HG02973 (cell line): Measurements from ENCODE around the gene RPL6.
"Not testable (repeated sequence)": the region's sequence is repeated elsewhere in the genome, so short reads cannot be mapped to it uniquely, and the experiment has no call there.

Experiments used
- ATAC-seq: cut with Tn5 transposase; IDR thresholded peaks from one replicate; pipeline ENCODE4 v1.9.1; 2021; ENCODE audit warnings: moderate library complexity; ENCODE audit not compliant: unreplicated experiment

Gene RPL6

GRCh38 chr12:112420740-112421139 is 11.3 kb upstream of the RPL6 start:
- no peak for ATAC-seq

DNA sequence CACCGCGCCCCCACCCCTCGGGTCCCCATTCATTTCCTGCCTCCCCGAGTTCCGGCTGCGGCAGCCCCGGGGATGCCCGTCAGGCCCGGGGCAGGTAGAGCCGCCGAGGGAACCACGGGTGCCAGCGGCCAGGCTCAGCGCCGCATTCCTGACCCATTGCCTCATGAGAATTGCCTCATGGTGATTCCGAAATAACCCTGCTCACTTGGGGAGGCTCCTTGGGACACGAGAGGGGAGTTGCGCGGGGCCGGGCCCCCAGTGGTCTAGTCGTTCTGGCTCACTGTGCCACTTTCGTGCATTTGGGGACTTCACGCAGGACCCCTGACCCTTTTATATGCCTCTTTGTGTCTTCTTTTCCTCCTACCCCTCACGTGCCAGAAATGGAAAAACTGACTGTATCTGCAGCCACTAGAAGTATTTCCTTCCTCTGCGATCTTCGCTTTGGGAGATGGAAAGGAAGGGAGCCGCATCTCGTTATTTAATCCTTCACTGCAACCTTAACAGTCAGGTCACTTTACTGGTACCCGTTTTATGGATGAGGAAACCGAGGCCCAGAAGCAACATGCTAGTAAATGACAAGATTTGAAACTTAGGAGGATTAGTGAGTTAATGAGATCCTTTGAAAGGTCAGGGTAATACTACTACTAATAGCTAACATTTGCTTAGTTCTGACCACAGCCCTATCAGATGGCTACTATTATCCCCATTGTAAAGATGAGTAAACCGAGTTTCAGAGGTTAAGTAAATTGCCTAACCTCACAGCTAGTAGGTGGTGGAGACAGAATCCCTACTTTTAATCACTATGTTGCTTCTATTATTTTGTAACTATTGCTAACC is 10.1 kb upstream of the RPL6 start:
- ATAC-seq = no peak

DNA sequence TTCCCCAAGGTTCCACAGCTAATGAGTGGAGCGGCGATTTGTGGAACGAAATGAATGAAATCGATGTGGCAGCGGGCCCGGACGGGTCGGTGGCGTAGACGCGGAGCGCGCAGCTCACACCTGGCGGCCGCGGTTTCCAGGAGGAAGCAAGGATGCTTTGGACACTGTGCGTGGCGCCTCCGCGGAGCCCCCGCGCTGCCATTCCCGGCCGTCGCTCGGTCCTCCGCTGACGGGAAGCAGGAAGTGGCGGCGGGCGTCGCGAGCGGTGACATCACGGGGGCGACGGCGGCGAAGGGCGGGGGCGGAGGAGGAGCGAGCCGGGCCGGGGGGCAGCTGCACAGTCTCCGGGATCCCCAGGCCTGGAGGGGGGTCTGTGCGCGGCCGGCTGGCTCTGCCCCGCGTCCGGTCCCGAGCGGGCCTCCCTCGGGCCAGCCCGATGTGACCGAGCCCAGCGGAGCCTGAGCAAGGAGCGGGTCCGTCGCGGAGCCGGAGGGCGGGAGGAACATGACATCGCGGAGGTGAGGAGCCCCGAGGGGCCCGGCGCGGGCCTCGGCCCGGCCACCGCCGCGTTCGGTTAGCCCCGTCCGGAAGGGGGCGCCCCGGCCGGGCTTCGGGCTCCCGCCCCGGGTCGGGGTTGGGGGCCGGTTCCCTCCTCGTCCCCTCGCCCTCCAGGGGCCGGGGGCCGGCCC is 9.3 kb upstream of the RPL6 start, which contains the start of gene PTPN11:
TSS of gene PTPN11 (plus strand) at position 340 of the 689 bp plus-strand sequence. CDS start at position 505, 165 bp downstream.
- peak; percentile 56 for ATAC-seq

DNA sequence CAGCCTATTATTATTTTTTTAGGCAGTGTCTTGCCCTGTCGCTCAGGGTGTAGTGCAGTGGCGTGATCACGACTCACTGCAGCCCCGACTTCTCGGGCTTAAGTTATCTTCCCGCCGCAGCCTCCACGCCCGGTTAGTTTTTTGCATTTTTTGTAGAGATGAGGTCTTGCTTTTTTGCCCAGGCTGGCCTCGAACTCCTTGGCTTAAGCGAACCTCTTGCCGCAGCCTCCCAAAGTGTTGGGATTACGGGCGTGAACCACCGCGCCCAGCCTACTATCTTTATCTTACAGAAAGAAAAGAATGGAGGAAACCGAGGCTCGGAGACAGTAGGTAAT is 8.8 kb upstream of the RPL6 start:
- no peak for ATAC-seq

DNA sequence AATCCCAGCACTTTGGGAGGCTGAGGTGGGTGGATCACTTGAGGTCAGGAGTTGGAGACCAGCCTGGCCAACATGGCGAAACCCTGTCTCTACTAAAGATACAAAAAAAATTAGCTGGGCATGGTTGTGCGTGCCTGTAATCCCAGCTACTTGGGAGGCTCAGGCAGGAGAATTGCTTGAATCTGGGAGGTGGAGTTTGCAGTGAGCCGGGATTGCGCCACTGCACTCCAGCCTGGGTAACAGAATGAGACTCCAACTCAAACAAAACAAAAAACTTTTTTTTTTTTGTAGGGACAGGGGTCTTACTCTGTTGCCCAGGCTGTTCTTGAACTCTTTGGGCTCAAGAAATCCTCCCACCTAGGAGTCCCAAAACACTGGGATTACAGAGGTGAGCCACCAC is 6.1 kb upstream of the RPL6 start:
- ATAC-seq = not testable (repeated sequence)

- ATAC-seq = no peak
Measured at GRCh38 chr12:112413855-112414625, 4.6 kb upstream of the RPL6 start.

GRCh38 chr12:112409906-112410244 is 470 bp upstream of the RPL6 start:
- ATAC-seq = no peak

- no peak for ATAC-seq
Measured at GRCh38 chr12:112408621-112409020, 784 bp downstream of the RPL6 start.

- ATAC-seq = not testable (repeated sequence)
Measured at GRCh38 chr12:112407683-112408082, 1.7 kb downstream of the RPL6 start.

GRCh38 chr12:112406519-112407488 is 2.6 kb downstream of the RPL6 start:
- ATAC-seq = no peak

DNA sequence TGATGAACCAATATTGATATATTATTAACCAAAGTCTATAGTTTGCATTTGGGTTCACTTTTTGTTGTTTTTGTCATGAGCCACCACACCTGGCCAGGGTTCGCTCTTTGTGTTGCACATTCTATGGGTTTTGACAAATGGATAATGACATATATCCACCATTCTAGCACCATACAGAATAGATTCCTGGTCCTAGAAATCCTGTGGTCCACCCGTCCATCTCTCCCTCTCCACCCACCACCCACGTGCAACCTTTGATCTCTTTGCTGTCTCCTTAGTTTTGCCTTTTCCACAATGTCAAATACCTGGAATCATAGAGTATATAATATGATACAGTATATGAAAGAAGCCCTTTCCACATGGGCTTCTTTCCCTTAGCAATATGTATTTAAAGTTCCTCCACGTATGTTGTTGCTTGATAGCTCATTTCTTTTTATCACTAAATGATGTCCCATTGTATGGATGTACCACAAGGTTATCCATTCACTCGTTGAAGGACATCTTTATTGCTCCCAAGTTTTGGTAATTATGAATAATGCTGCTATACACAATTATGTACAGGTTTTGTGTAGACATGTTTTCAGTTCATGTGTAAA is 7.4 kb downstream of the RPL6 start:
- ATAC-seq = no peak

GRCh38 chr12:112401054-112401453 is 8.4 kb downstream of the RPL6 start:
- no peak for ATAC-seq

DNA sequence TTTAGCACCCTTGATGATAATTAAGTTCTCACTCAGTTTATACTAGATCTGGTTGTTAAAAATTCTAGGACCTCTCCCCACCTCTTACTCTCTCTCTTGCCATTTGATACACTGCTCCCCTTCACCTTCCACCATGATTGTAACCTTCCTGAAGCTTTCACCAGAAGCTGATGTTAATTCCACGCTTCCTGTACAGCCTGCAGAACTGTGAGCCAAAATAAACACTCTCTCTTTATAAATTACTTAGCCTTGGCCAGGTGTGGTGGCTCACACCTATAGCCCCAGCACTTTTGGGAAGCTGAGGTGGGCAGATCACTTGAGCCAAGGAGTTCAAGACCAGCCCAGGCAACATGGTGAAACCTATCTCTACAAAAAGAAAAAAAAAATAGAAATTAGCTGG is 16.1 kb downstream of the RPL6 start:
- no peak for ATAC-seq

DNA sequence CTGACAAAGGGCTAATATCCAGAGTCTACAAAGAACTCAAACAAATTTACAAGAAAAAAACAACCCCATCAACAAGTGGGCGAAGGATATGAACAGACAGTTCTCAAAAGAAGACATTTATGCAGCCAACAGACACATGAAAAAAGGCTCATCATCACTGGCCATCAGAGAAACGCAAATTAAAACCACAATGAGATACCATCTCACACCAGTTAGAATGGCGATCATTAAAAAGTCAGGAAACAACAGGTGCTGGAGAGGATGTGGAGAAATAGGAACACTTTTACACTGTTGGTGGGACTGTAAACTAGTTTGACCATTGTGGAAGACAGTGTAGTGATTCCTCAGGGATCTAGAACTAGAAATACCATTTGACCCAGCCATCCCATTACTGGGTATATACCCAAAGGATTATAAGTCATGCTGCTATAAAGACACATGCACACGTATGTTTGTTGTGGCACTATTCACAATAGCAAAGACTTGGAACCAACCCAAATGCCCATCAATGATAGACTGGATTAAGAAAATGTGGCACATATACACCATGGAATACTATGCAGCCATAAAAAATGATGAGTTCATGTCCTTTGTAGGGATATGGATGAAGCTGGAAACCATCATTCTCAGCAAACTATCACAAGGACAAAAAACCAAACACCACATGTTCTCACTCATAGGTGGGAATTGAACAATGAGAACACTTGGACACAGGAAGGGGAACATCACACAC is 19.3 kb downstream of the RPL6 start:
- not testable (repeated sequence) for ATAC-seq

GRCh38 chr12:112389228-112389627 is 20.2 kb downstream of the RPL6 start:
- no peak for ATAC-seq

DNA sequence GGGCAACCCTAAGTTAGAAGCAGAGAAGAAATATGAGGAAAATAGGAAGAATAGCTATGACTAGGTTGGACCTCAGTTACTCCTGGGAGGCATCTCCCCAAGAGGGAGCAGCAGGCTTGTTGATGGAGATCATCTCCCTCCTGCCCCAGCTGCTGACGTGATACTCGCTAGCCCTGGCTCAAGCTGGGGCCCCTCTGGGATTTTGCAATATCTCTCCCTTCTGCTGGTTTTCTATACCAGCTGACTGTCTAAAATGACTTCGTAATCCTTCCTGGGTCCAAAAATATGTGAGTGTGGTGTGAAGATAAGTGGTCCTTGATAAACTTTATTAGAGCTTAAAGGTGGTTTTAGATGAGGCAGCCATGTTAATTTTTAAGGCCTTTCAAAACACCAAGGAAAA is 22.7 kb downstream of the RPL6 start:
- no peak for ATAC-seq

GRCh38 chr12:112382866-112383265 is 26.5 kb downstream of the RPL6 start:
- ATAC-seq = no peak

DNA sequence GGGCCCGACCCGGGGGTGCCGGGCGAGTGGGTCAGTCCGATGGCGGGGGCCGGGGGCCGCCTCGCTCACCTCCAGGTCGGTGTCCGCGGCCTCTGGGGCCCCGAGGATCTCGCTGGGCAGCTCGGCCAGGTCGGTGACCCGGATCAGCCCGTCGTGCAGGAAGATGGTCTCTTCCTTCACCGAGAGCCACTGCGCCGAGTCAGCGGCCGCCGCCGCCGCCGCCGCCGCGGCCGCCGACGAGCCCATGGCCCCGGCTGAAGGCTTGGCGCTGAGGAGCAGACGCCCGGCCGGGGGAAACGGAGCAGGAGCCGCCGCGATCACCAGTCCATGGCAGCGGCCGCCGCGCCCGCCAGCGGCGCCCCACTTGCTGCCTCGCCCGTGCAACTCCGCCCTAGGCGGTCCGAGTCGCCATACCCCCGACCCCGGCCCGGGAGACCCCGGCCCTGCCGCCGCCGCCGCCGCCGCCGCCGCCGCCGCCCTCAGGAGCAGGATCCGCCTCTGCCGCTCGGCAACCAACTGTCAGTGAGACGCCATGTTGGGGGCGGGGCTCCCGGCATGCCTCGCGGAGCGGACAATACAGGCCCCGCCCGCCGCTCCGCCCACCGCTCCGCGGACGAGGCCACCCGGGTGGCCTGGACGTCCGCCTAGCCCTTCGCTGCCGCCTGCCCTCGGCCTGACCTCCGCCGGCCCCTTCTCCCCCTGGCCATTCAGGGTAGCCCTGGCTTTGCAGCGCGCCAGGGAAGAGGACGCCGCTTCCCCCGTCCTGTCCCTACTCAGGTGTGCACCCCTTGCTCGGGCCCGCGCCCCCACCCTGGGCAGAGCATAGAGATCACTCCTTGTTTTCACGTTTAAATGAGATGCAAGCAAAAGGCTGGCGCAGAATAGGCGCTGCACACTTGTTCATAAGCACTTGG is 27.3 kb downstream of the RPL6 start, which contains the start of gene HECTD4:
TSS of gene HECTD4 (minus strand) at position 549 of the 914 bp plus-strand sequence. CDS start at position 246, 303 bp downstream.
- peak; percentile 85 for ATAC-seq
